A549 (cell line): ENCODE data around the gene MIP. TPM values are rescaled to one million over a fixed set of nuclear protein-coding genes. Genes with fewer than 3 reads are reported as not detected.
"Not testable (repeated sequence)": the region's sequence is repeated elsewhere in the genome, so short reads cannot be mapped to it uniquely, and the experiment has no call there.

Experiments
- ATAC-seq, 2 experiments: fragments of 200-7000 bp in 1 of 2; fragments of >200 bp in 1 of 2; cut with Nextera tagmentation in 1 of 2; cut with Tn5 transposase in 1 of 2; 3 replicates each; pipeline versions ENCODE4 v1.8.0 to v1.9.1; 2018 to 2020; ENCODE audit warnings: mild to moderate bottlenecking in 1 of 2, moderate library complexity in 1 of 2
- CTCF ChIA-PET: fragments of 300-600 bp; sonication (Branson Sonifier 250); formaldehyde crosslinking; extraction: SDS; loops from one replicate; lab custom pipeline; 2021; ENCODE audit warnings: antibody characterized with exemption, inconsistent platforms; lab: Yijun Ruan, JAX
- POLR2A ChIA-PET: fragments of 350-600 bp; formaldehyde crosslinking; extraction: SDS; loops from one replicate; lab custom pipeline; 2021; ENCODE audit warnings: antibody characterized with exemption, inconsistent platforms; lab: Yijun Ruan, JAX
- DNase-seq, 2 experiments: peaks; one replicate each; pipeline versions ENCODE4 v3.0.0 to v3.0.0-alpha.2; 2011 to 2016; ENCODE audit warnings: low read depth in 1 of 2, low spot score in 1 of 2
- FAIRE-seq: peaks from 2 replicates; lab custom pipeline; 2011; peaks lifted over from hg19 to GRCh38; lab: Jason Lieb, UNC
- H3K27ac ChIP-seq, 2 experiments: fragments of >200 bp; sonication (Bioruptor Twin); formaldehyde crosslinking; 3 replicates each; pipeline ENCODE4 v1.5.1; 2016 to 2017
- H3K4me1 ChIP-seq: fragments of >200 bp; sonication (Bioruptor Twin); formaldehyde crosslinking; 3 replicates; pipeline ENCODE4 v1.6.1; 2016
- H3K4me2 ChIP-seq: fragments of >200 bp; sonication (Bioruptor Twin); formaldehyde crosslinking; 3 replicates; pipeline ENCODE4 v1.6.1; 2016
- H3K4me3 ChIP-seq: fragments of >200 bp; sonication (Bioruptor Twin); formaldehyde crosslinking; 3 replicates; pipeline ENCODE4 v1.5.1; 2016
- H3K9me3 ChIP-seq: fragments of >200 bp; sonication (Bioruptor Twin); formaldehyde crosslinking; 3 replicates; pipeline ENCODE4 v1.6.1; 2016
- BHLHE40 ChIP-seq: IDR thresholded peaks from 2 replicates; pipeline ENCODE4 v1.6.1; 2012; ENCODE audit warnings: low read depth, low read length, inconsistent platforms
- CBX2 ChIP-seq: fragments of 200-600 bp; sonication (generic); IDR thresholded peaks from 2 replicates; pipeline ENCODE4 v1.6.1; 2016; ENCODE audit warnings: low read depth, mild to moderate bottlenecking, borderline replicate concordance
- CEBPB ChIP-seq, 2 experiments: fragments of >200 bp in 1 of 2; sonication (Bioruptor Twin) in 1 of 2; formaldehyde crosslinking in 1 of 2; IDR thresholded peaks; 2 replicates each; pipeline ENCODE4 v1.6.1; 2012 to 2016
- E2F6 ChIP-seq: IDR thresholded peaks from 2 replicates; pipeline ENCODE4 v1.6.1; 2012; ENCODE audit warnings: low read depth, borderline replicate concordance
- EHF ChIP-seq: fragments of 250-450 bp; sonication (Bioruptor Pico); IDR thresholded peaks from 2 replicates; pipeline ENCODE4 v1.5.0; 2020; ENCODE audit warnings: mild to moderate bottlenecking
- FOSB ChIP-seq: fragments of 250-450 bp; sonication (Bioruptor Pico); IDR thresholded peaks from 2 replicates; pipeline ENCODE4 v1.5.0; 2020; ENCODE audit warnings: mild to moderate bottlenecking, moderate library complexity
- FOXS1 ChIP-seq: fragments of 250-450 bp; sonication (Bioruptor Pico); IDR thresholded peaks from 2 replicates; pipeline ENCODE4 v1.5.0; 2020; ENCODE audit warnings: mild to moderate bottlenecking, moderate library complexity
- GATA3 ChIP-seq: IDR thresholded peaks from 2 replicates; pipeline ENCODE4 v1.6.1; 2012; ENCODE audit warnings: borderline replicate concordance
- HDAC2 ChIP-seq: fragments of 200-600 bp; sonication (generic); IDR thresholded peaks from 2 replicates; pipeline ENCODE4 v1.6.1; 2016
- HOXB13 ChIP-seq: fragments of 250-450 bp; sonication (Bioruptor Pico); IDR thresholded peaks from 2 replicates; pipeline ENCODE4 v1.5.0; 2020; ENCODE audit warnings: low read depth, mild to moderate bottlenecking, moderate library complexity
- MAFK ChIP-seq: fragments of 450-650 bp; IDR thresholded peaks from 2 replicates; pipeline ENCODE4 v1.6.1; 2014; ENCODE audit not compliant: partially characterized antibody
- MAX ChIP-seq: IDR thresholded peaks from 2 replicates; pipeline ENCODE4 v1.6.1; 2012
- MYC ChIP-seq: IDR thresholded peaks from 2 replicates; pipeline ENCODE4 v1.6.1; 2012; ENCODE audit warnings: mild to moderate bottlenecking, inconsistent platforms, low read length, improper control_type of control experiment, borderline replicate concordance
- POLR2A ChIP-seq: IDR thresholded peaks from 2 replicates; pipeline ENCODE4 v1.6.1; 2012; ENCODE audit warnings: mild to moderate bottlenecking, low read length
- REST ChIP-seq: fragments of 200-600 bp; sonication (generic); IDR thresholded peaks from 2 replicates; pipeline ENCODE4 v1.6.1; 2016; ENCODE audit warnings: antibody characterized with exemption, mild to moderate bottlenecking, moderate library complexity
- RNF2 ChIP-seq: fragments of 200-600 bp; sonication (generic); IDR thresholded peaks from 2 replicates; pipeline ENCODE4 v1.6.1; 2016; ENCODE audit warnings: low read depth, mild to moderate bottlenecking, antibody characterized with exemption, moderate library complexity, borderline replicate concordance
- SMC3 ChIP-seq: fragments of >200 bp; sonication (Bioruptor Twin); formaldehyde crosslinking; IDR thresholded peaks from 3 replicates; pipeline ENCODE4 v1.6.1; 2018; ENCODE audit warnings: inconsistent platforms
- ZNF302 ChIP-seq: fragments of 250-450 bp; sonication (Bioruptor Pico); IDR thresholded peaks from 2 replicates; pipeline ENCODE4 v1.9.0; 2021; ENCODE audit warnings: inconsistent platforms, mild to moderate bottlenecking, moderate library complexity
- WGBS: methylation state at CpG from one replicate; pipeline ENCODE4 v1.1.6; 2017; ENCODE audit errors: missing lambda C conversion rate; 5-methylcytosine and 5-hydroxymethylcytosine counted together
- polyA plus RNA-seq, 4 experiments: library from polyadenylated mRNA; depleted of rRNA in 3 of 4; stranded (reverse); fragments of >200 nt; fragmentation: RNase III in 1 of 4; extraction: RNeasy Plus Mini Kit Qiagen cat#74134 plus additional on column Dnase treatment in 1 of 4; gene quantifications; 2 replicates in 3 of 4; 3 replicates in 1 of 4; pipeline ENCODE4 v1.2.3, GENCODE V29; 2011 to 2017

Gene MIP
- polyA plus RNA-seq, 2 of the 4 experiments (the other 2 are of a cell fraction): not detected

GRCh38 chr12:56493409-56494105, 39.1 kb upstream of the MIP start:
- CTCF ChIA-PET, ATAC-seq, H3K4me3 ChIP-seq, H3K9me3 ChIP-seq, FAIRE-seq, POLR2A ChIA-PET: not testable (repeated sequence)
- Histone ChIP-seq H3K27ac (peak overlapping the region in 1 of 2 experiments; percentile 38; a peak in 1 of 6 replicates), H3K4me2 (peak overlapping the region; percentile 15; the same call in 1 of the 3 replicates), H3K4me1 (peaks cover 15% of the 10 kb centered on the region)
- DNase-seq: peak in 1 of 2 experiments; percentile 30
- 78% methylated on average over 16 of the region's 31 CpGs for WGBS
- TF ChIP-seq FOSB (peak; percentile 33; the same call in 1 of the 2 replicates), ZNF302 (CRISPR knock-in tag) (peak; percentile 77; the same call in 1 of the 2 replicates), HOXB13 (CRISPR knock-in tag) (peak; percentile 63; the same call in 1 of the 2 replicates), EHF (CRISPR knock-in tag) (0 out of 2 replicates have a peak, but pooled peaks have one; percentile 32)

GRCh38 chr12:56490360-56490759, 35.9 kb upstream of the MIP start:
- DNase-seq: no peak
- no peak overlapping the region for H3K4me3 ChIP-seq
- H3K4me2 ChIP-seq: no peak overlapping the region
- no peak for TF ChIP-seq CEBPB (IDR thresholded peaks at IDR 0.05)
- no peak for TF ChIP-seq MAFK
- TF ChIP-seq RNF2: no peak
- TF ChIP-seq HDAC2: no peak
- no peak for TF ChIP-seq E2F6
- no peak for TF ChIP-seq MAX
- TF ChIP-seq ZNF302 (CRISPR knock-in tag): no peak
- TF ChIP-seq FOXS1: no peak
- no peak for TF ChIP-seq REST
- no peak for TF ChIP-seq POLR2A
- TF ChIP-seq BHLHE40: no peak
- TF ChIP-seq CBX2: no peak
- TF ChIP-seq GATA3: no peak
- no peak for TF ChIP-seq SMC3
- TF ChIP-seq FOSB: no peak
- TF ChIP-seq MYC: no peak
- POLR2A ChIA-PET: no interaction called here
- no peak for FAIRE-seq
- ATAC-seq: no peak
- no peaks in the 10 kb centered on the region for H3K9me3 ChIP-seq
- CTCF ChIA-PET: interaction anchor here (0.7 to 4.6 kb wide), 9 partner anchors 9 to 752 kb away, joined by 3 to 19 read pairs (median 4); partner anchors contain the start of genes ANKRD52 and SMARCC2
- peaks cover 23% of the 10 kb centered on the region for H3K4me1 ChIP-seq
- H3K27ac ChIP-seq: no peak overlapping the region
